NCI-H2107 treated with DMSO at 0.1 percent for 48 hours (cell line): ENCODE measurements around the gene NAALADL2.

Experiments used
- DNase-seq: peaks from one replicate; lab custom pipeline; 2025; ENCODE audit not compliant: unreplicated experiment; lab: John Stamatoyannopoulos, UW

The NAALADL2 gene

DNA sequence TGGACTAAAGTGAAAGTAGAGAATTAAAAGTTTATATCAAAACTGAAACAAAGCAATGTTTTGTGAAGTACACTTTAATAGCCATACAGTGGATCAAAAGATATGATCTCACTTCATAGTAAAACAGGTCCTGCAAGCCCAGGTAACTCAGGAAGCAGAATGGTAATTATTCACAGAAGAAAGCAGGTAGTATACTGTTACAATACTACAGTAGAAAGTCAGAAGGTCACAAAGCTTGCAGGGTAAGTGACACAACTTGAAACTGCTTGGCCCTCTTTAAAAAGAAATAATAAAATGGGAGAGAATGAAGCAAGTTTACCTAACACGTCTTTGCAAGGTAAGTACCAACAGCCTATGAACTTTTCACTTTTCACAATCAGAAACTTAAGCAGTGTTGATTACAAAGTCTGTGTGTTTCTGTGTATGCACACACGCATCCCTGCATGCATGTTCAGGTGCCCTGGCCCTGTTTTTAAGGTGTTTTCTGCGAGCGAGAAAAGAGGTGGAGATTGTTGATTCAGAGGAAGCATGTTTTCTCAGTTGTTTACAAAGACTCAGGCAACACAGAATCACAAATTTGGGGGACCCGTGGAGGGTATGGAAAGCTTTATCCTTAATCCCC is at the start of gene NAALADL2:
TSS of gene NAALADL2 (plus strand) at position 221 of the 622 bp plus-strand sequence.
- peak; percentile 92 for DNase-seq

- DNase-seq = no peak
These were observed 48.9 kb upstream of the NAALADL2 start for GRCh38 chr3:174810254-174810653.

DNA sequence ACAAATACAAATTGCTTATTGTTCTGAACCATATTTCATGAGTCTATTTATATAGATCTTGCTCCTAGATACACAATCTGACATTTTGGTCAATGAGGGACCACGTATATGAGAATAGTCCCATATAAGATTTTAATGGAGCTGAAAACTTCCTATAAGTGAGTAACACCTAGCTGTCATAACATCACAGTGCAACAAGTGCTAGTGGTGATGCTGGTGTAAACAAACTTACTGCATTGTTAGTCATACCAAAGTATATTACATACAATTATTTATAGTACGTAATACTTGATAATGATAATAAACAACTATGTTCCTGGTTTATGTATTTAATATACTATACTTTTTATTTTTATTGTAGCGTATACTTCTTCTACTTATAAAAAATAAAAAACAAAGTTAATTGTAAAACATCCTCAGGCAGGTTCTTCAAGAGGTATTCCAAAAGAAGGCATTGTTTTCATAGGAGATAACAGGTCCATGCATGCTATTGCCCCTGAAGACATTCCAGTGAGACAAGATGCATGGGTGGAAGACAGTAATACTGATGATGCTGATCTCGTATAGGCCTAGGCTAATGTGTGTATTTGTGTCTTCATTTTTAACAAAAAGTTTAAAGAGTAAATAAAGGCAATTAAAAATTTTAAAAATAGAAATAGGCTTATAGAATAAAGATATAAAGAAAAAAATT is 46.8 kb upstream of the NAALADL2 start:
- DNase-seq = no peak

- no peak for DNase-seq
These were observed 43.4 kb upstream of the NAALADL2 start for GRCh38 chr3:174815750-174816149.

DNA sequence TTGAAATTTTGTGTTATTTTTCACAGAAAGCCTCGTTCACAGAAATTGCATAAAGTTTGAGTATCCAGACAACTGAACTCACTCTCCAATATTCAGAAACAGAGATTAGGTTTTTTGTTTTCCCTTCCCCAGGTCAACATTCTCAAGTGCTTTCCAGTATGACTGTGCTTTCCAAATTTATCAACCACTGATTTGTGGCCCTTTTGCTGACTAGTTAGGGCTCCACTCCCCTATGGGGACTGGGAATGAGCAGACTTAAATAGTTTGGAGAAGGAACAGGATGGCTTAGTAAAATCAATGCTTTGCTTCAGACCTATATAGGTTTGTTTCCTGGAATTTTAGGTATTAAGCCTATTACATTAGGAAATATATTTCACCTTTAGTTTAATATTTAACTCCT is 38.2 kb upstream of the NAALADL2 start:
- no peak for DNase-seq

GRCh38 chr3:174821477-174821876 is 37.7 kb upstream of the NAALADL2 start:
- no peak for DNase-seq

DNA sequence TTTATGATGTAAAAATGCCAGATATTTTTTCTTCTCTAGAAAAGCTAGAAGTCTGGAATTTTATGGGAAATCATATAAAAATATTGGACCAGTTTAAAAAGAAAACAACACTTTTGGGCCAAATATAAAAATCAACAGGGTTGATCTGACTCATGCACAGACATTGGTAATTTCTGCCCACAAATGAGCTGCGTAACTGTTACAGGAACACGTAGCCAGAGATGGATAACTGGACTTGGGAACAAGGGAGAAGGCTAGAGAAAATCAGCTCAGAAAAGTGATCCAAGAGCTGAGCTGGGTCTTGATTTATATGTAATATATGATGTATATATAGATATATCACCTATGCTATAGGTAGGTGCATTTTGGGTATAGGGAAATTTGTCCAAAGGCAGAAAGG is 36.8 kb upstream of the NAALADL2 start:
- no peak for DNase-seq

DNA sequence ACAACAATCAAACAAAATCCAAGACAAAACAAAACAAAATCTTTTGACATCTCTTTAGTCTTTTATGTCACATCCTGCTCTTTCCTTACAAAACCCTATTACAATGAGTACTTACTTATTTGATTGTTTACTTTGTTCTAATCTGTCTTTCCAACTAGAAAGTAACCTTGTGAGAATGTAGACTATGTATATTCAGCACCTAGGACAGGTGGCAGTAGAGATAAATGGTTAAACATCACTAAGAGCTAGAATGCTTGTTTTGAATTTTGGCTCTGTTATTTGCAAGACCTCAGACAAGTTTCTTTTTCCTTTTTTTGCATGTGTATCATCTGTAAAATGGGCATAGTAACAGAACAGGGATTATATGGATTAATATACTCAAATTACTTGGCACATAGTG is 33.1 kb upstream of the NAALADL2 start:
- DNase-seq = no peak

DNA sequence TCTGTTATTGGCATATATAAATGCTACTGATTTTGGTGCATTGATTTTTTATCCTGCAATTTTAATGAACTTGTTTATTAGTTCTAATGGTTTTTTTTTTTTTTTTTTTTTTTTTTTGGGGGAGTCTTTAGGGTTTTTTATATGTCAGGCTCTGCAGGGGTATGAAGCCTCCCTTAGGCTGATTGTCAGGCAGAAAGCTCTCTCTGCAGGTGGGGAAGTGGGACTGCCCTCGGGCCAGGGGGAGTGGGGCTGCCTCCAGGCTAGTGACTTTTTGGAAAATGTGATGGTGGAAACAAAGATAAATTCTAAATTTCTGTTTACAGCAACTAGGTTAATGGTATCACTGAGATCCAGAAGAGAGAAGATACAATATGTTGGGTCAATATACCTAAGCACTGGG is 14.4 kb upstream of the NAALADL2 start:
- no peak for DNase-seq

DNA sequence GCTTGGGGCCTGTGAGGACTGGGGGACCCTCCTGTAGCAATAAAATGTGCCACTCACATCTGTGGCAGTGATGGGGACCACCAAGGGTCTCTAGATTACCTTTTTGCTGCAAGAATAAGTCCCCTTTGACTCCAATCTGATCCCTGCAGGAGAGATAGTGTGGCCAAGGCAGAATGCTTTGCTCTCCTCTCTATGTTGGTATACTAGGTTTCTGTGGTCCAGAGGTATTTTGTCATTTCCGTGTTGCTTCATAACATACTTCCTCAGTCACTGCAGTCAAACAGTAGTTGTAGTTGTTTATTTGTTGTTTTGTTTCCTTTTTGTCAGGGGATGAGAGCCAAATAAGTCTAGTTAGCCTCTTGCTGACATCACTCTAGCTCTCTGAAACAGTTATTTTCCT is 13.1 kb upstream of the NAALADL2 start:
- DNase-seq = no peak

DNA sequence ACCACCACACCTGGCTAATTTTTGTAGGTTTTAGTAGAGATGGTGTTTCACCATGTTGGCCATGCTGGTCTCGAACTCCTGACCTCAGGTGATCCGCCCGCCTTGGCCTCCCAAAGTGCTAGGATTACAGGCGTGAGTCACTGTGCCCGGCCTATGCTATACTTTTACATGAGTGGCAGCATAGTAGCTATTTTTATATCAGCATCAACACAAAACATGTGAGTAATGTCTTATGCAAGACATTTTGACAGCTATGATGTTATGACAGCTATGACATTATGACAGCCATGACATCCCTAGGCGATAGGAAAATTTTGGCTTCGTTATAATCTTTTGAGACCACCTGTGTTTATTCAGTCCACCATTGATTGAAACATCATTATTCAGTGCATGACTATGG is 4.1 kb upstream of the NAALADL2 start:
- no peak for DNase-seq

DNA sequence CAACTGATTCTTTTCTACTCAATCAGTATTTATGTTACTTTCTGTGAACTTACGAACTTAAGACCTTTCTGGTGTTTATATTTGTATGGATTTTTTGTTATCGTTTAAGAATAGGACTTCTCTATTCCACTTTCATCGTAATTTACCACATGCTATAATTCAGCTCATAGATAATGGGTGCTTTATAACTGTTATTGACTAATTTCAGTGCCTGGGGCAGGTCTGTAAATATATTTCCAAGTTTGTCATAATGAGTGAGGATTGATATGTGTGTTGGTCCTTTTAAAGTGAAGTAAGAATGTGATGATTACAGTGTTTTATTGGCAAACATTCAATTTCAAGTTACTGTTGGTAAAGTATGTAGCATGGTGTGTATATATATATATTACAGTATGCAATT is 1.8 kb upstream of the NAALADL2 start:
- no peak for DNase-seq

- DNase-seq = no peak
These were observed 781 bp upstream of the NAALADL2 start for GRCh38 chr3:174858353-174858752.

DNA sequence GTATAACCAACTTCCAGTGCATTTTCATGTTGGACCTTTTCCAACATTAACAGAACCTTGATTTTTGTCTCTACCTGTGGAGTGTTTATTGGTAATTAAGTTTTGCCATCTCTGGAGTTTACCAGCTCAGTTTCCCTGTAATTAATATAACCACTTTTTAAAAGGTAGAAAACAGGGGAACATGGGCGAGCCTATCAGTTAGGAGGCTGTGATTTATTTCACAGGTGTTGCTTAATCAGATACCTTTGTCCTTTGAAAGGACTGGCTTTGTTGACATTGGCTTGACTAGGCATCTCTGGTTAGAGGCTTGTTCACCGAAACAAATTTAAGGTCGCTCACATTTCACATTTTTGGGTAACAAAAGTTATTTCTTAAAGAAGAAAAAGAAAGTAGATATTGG is 622 bp downstream of the NAALADL2 start:
- DNase-seq = no peak

DNA sequence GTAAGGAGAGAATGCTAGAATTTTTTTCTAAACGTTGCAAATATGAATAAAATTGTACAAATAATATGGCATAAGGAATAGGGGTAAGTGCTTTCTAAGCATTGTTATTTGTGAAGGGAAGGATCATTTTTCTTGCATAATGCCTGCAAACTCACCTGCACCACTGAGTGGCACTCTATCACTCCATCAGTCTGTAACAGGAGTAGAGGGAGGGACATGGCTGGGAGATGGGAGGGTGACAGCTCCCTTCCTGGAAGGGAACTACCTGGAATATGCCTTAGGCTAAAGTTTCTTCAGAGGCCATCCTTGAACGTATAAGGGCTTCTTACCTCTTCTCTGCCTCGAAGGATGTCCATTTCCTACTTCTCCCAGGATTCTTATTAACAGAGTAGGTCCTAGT is 3.0 kb downstream of the NAALADL2 start:
- DNase-seq = peak; percentile 89

DNA sequence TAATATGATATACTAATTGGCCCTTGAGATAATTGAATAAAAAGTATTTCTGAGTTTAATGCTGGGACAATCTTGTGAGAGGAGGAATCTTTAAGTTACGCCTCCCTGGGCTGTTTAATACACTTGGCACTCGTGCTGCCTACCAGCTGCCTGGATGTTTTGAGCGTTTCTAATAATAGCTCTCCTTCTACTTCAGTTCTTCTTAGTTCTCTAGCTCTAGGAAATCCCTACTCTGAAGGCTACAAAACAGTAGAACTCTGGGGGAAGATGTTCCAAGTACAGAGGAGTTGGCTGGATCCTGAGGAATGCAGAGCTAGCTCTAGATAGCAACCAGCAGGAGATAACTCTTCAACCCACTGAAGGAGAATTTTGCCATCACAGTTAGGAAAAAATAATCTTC is 3.5 kb downstream of the NAALADL2 start:
- no peak for DNase-seq

DNA sequence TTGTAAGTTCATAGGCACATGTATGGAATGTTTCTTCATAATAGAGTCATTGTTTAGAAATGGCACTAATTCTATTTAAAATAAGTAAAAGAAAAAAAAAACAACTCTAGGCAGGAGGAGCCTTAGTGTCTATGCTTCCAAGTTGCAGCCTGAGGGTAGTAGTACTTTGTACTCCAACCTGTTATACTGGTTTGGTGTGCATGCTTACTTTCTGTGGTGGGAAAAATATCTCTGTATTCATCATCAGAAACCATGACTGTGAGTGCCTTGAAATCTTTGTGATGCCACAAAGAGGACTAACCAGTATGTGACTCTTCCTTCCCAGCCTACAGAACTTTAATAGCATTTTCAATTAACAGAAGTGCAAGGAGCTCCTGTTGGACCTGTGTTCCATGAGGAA is 4.4 kb downstream of the NAALADL2 start:
- no peak for DNase-seq

- DNase-seq = no peak
These were observed 10.3 kb downstream of the NAALADL2 start for GRCh38 chr3:174869448-174869847.

- DNase-seq = no peak
These were observed 14.9 kb downstream of the NAALADL2 start for GRCh38 chr3:174873832-174874657.

GRCh38 chr3:174882789-174883188 is 23.7 kb downstream of the NAALADL2 start:
- no peak for DNase-seq

DNA sequence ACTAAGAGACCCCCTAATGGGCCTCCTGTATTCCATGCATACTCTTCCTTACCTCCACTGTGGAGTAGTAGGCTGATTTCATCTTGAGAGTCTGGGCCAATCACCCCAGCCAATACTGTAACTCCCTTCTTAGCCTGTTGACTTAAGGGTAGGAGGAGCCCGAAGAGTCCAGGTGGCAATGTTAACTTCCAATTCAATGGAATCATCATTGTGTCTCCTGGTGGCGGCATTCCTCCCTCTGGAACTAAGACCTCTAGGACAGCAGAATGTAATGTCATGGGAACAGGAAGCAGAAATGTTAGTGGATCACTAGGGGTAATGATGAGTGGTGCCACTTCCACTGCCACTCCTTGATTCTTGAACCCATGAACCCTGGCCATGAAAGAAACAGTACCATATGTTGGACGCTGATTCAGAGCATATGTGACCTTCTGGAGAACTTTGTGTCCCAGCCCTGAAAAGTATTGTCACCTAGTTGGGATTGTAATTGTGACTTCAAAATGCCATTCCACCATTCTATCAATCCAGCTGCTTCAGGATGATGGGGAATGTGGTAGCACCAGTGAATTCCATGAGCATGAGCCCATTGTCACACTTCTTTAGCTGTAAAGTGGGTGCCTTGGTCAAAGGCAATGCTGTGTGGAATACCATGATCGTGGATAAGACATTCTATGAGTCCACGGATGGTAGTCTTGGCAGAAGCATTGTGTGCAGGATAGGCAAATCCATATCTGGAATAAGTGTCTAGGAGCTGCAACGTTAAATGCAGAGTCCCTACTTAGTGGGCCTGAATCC is 24.9 kb downstream of the NAALADL2 start:
- no peak for DNase-seq
